ENCODE data around the gene SYT8. TPM values are rescaled to one million over a fixed set of nuclear protein-coding genes. Genes with fewer than 3 reads are reported as not detected.

The SYT8 gene
- total RNA-seq, 1 experiment from 2014 or later: not detected

DNA sequence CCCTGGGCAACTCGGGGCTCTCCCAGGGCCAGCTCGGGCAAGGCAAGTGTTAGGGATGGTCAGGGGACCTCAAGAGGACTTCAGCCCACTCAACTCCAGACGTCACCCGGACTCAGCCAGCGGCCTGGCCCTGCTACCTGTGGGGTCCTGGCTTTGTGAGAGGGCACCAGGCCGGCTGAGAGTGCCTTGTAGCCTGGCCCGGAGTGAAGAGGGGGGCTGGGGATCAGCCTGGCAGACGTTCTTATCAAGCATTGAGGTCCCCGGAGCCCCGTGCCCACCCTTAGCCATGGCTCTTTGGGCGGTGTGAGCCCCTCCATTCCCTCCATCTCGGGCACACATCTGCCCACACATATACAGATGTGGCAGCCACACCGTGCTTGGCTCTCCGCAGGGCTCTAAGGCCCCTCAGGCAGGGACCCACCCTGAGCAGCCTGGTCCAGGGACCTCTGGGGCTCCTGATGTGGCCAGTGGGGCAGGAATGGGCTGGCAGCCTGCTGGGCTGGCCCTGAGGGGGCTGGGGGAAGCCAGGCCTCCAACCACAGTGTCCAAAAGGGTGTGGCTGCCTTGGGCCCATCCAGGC, 33.4 kb downstream of the SYT8 start:
- Histone ChIP-seq H3K56ac (ENCODE audit: insufficient read length, low read depth, low read length) (no peak overlapping the region), H2AFZ (ENCODE audit: low read length) (no peak overlapping the region), H3K4me2 (ENCODE audit: insufficient read depth, insufficient read length, low read length) (no peak overlapping the region), H3K79me1 (ENCODE audit: insufficient read depth, low read depth, low read length, poor library complexity, severe bottlenecking) (no peaks in the 10 kb centered on the region), H2BK20ac (ENCODE audit: low read depth, low read length, poor library complexity, severe bottlenecking) (no peak overlapping the region), H2BK15ac (ENCODE audit: low read depth, low read length) (no peak overlapping the region), H3K79me2 (ENCODE audit: insufficient read depth, low read length) (no peaks in the 10 kb centered on the region), H3K14ac (ENCODE audit: insufficient read depth, low read length) (no peak overlapping the region; the same call in 1 of the 2 replicates), H4K5ac (ENCODE audit: insufficient read length, low read depth, low read length) (no peak overlapping the region), H3K4ac (ENCODE audit: low read depth, low read length) (no peak overlapping the region), H2AK5ac (ENCODE audit: insufficient read length, low read length) (no peak overlapping the region), H3K23ac (ENCODE audit: insufficient read length, low read depth, low read length) (no peak overlapping the region), H4K20me1 (ENCODE audit: control insufficient read depth, insufficient read depth, insufficient read length) (no peaks in the 10 kb centered on the region), H4K8ac (replicated peaks; ENCODE audit: insufficient read length, low read depth, low read length) (no peak overlapping the region), H2BK5ac (ENCODE audit: insufficient read length, low read length) (no peak overlapping the region), H3K9ac (ENCODE audit: extremely low read depth, insufficient read length, low read length) (no peak overlapping the region), H3K27me3 (ENCODE audit: insufficient read depth, low read length) (no peaks in the 10 kb centered on the region), H4K91ac (ENCODE audit: insufficient read length, low read depth, low read length) (no peak overlapping the region), H3K23me2 (ENCODE audit: insufficient read length, low read depth, low read length, poor library complexity, severe bottlenecking) (no peaks in the 10 kb centered on the region), H3K18ac (ENCODE audit: insufficient read length, low read depth, low read length) (no peak overlapping the region), H2BK12ac (ENCODE audit: insufficient read length, low read depth, low read length) (no peak overlapping the region), H3T11ph (ENCODE audit: low read length) (no peak overlapping the region), H3K9me3 (ENCODE audit: control insufficient read depth, low read depth, low read length) (no peaks in the 10 kb centered on the region), H2BK120ac (ENCODE audit: low read depth, low read length, poor library complexity, severe bottlenecking) (no peak overlapping the region), H3K4me1 (ENCODE audit: insufficient read depth, low read length) (peaks cover 2% of the 10 kb centered on the region; the same call in 1 of the 2 replicates), H3K27ac (ENCODE audit: insufficient read length, low read depth, low read length) (no peak overlapping the region)
- TF ChIP-seq, protein P1, sequence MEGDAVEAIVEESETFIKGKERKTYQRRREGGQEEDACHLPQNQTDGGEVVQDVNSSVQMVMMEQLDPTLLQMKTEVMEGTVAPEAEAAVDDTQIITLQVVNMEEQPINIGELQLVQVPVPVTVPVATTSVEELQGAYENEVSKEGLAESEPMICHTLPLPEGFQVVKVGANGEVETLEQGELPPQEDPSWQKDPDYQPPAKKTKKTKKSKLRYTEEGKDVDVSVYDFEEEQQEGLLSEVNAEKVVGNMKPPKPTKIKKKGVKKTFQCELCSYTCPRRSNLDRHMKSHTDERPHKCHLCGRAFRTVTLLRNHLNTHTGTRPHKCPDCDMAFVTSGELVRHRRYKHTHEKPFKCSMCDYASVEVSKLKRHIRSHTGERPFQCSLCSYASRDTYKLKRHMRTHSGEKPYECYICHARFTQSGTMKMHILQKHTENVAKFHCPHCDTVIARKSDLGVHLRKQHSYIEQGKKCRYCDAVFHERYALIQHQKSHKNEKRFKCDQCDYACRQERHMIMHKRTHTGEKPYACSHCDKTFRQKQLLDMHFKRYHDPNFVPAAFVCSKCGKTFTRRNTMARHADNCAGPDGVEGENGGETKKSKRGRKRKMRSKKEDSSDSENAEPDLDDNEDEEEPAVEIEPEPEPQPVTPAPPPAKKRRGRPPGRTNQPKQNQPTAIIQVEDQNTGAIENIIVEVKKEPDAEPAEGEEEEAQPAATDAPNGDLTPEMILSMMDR (conservative IDR thresholded peaks at IDR 0.05): no peak
- H3K4me1 Mint-ChIP-seq: peaks cover 7 to 15% of the 10 kb centered on the region in 2 experiments
- peaks cover 29% of the 10 kb centered on the region for H3K27me3 Mint-ChIP-seq (ENCODE audit: low read depth)
- peak overlapping the region in 1 of 3 experiments; percentile 87; a peak in 1 of 7 replicates for H3K27ac Mint-ChIP-seq
- H3K4me3 Mint-ChIP-seq: no peak overlapping the region
- H3K9me3 Mint-ChIP-seq: no peaks in the 10 kb centered on the region; a peak in 1 of 5 replicates
- DNase-seq: no peak
- no CpG with 5 or more reads among the region's 14 CpGs for WGBS (ENCODE audit: extremely low coverage, insufficient read length, low lambda C conversion rate)
- no peaks in the 10 kb centered on the region for H3K36me3 Mint-ChIP-seq (ENCODE audit: insufficient read depth in 1 of 3, low read depth in 3 of 3)

All from H9 (cell line).